Thoracic aorta (tissue), 2 donors: ENCODE data around the gene TLE7. TPM values are rescaled to one million over a fixed set of nuclear protein-coding genes. Genes with fewer than 3 reads are reported as not detected.

Experiments used
- ATAC-seq: fragments of 150-250 bp; one replicate; pipeline ENCODE4 v1.8.0; 2017; ENCODE audit warnings: low read depth; ENCODE audit not compliant: insufficient number of reproducible peaks, low FRiP score
- DNase-seq: peaks from one replicate; pipeline ENCODE4 v3.0.0-alpha.2; 2020; ENCODE audit warnings: low spot score
- H3K27ac ChIP-seq, 2 donors: fragments of 200-600 bp; sonication (generic); 1 replicate in 1 of 2; 2 replicates in 1 of 2; pipeline ENCODE4 v1.5.1; 2016; ENCODE audit warnings: mild to moderate bottlenecking in 2 of 2, moderate library complexity in 2 of 2
- H3K27me3 ChIP-seq: fragments of 200-600 bp; sonication (generic); replicated peaks from 2 replicates; pipeline ENCODE4 v1.6.0; 2016; ENCODE audit warnings: mild to moderate bottlenecking; ENCODE audit not compliant: insufficient read depth
- H3K36me3 ChIP-seq: fragments of 200-600 bp; sonication (generic); one replicate; pipeline ENCODE4 v1.5.1; 2016
- H3K4me1 ChIP-seq, 2 donors: fragments of 200-600 bp; sonication (generic); 1 replicate in 1 of 2; 2 replicates in 1 of 2; pipeline versions ENCODE4 v1.5.1 to v1.6.0; 2016; ENCODE audit warnings: low read depth in 2 of 2, mild to moderate bottlenecking in 1 of 2; ENCODE audit not compliant: control insufficient read depth in 1 of 2
- H3K4me3 ChIP-seq: fragments of 200-600 bp; sonication (generic); 2 replicates; pipeline ENCODE4 v1.5.1; 2016; ENCODE audit warnings: mild to moderate bottlenecking
- H3K9me3 ChIP-seq: fragments of 200-600 bp; sonication (generic); 2 replicates; pipeline ENCODE4 v1.5.1; 2016
- total RNA-seq, 2 donors: library from RNA; depleted of rRNA; stranded (reverse); fragments of >200 nt; gene quantifications; one replicate each; pipeline versions ENCODE4 v1.1.0 to v1.2.3, GENCODE V29; 2016
- TF ChIP-seq, protein P1 (sequence below): fragments of 200-600 bp; sonication (generic); IDR thresholded peaks from one replicate; pipeline ENCODE4 v1.5.1; 2019; ENCODE audit warnings: antibody characterized with exemption

The TLE7 gene
- total RNA-seq, 2 donors from 2014 or later: not detected

DNA sequence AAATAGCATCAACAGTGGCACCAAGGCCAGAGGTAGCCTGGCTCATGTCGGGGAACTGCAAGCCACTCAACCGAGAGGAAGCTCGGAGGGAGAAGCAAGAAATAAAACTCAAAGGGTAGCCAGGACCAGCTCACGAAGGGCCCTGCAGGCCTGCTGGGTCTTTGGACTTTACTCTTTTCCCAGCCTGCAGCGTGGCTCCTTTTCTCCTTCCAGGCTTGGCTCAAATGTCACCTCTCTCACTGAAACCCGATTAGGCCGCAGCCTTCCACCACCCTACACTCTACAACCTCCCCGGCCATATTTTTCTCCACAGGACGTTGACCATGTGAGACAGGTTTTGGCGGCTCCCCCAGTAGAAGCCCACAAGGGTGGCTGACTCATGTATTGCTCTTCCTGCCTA lies 45.3 kb downstream of the TLE7 start:
- TF ChIP-seq, protein P1, sequence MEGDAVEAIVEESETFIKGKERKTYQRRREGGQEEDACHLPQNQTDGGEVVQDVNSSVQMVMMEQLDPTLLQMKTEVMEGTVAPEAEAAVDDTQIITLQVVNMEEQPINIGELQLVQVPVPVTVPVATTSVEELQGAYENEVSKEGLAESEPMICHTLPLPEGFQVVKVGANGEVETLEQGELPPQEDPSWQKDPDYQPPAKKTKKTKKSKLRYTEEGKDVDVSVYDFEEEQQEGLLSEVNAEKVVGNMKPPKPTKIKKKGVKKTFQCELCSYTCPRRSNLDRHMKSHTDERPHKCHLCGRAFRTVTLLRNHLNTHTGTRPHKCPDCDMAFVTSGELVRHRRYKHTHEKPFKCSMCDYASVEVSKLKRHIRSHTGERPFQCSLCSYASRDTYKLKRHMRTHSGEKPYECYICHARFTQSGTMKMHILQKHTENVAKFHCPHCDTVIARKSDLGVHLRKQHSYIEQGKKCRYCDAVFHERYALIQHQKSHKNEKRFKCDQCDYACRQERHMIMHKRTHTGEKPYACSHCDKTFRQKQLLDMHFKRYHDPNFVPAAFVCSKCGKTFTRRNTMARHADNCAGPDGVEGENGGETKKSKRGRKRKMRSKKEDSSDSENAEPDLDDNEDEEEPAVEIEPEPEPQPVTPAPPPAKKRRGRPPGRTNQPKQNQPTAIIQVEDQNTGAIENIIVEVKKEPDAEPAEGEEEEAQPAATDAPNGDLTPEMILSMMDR: no peak

DNA sequence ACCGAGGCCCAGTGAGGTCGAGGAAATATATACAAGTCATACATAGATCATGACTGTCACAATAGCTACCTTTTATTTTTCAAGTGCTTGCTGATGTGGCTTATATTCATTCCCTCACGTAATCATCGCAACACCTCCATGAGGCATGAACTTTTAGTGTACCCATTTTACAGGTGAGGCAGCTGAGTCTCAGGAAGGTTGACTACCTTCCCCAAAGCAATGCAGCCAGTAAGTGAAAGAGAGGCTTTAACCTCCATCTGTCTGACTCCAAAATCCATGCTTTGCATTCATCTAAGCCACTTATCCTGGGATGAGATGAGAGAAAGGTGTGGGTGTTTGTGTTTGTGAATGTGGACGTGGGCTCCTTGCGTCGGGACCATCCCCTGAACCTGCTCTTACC lies 52.5 kb downstream of the TLE7 start:
- no peaks in the 10 kb centered on the region for H3K27me3 ChIP-seq
- ATAC-seq: no peak
- H3K27ac ChIP-seq: no peak overlapping the region
- DNase-seq: no peak
- H3K9me3 ChIP-seq: no peaks in the 10 kb centered on the region
- no peaks in the 10 kb centered on the region for H3K4me1 ChIP-seq
- H3K36me3 ChIP-seq: no peaks in the 10 kb centered on the region
- TF ChIP-seq, protein P1: no peak
- H3K4me3 ChIP-seq: no peak overlapping the region

More for the DNA sequence above, 45.3 kb downstream of the TLE7 start:
- no peak overlapping the region for H3K4me3 ChIP-seq
- H3K4me1 ChIP-seq: no peaks in the 10 kb centered on the region
- no peaks in the 10 kb centered on the region for H3K36me3 ChIP-seq
- DNase-seq: no peak
- ATAC-seq: no peak
- no peaks in the 10 kb centered on the region for H3K9me3 ChIP-seq
- H3K27ac ChIP-seq: no peak overlapping the region
- H3K27me3 ChIP-seq: no peaks in the 10 kb centered on the region

DNA sequence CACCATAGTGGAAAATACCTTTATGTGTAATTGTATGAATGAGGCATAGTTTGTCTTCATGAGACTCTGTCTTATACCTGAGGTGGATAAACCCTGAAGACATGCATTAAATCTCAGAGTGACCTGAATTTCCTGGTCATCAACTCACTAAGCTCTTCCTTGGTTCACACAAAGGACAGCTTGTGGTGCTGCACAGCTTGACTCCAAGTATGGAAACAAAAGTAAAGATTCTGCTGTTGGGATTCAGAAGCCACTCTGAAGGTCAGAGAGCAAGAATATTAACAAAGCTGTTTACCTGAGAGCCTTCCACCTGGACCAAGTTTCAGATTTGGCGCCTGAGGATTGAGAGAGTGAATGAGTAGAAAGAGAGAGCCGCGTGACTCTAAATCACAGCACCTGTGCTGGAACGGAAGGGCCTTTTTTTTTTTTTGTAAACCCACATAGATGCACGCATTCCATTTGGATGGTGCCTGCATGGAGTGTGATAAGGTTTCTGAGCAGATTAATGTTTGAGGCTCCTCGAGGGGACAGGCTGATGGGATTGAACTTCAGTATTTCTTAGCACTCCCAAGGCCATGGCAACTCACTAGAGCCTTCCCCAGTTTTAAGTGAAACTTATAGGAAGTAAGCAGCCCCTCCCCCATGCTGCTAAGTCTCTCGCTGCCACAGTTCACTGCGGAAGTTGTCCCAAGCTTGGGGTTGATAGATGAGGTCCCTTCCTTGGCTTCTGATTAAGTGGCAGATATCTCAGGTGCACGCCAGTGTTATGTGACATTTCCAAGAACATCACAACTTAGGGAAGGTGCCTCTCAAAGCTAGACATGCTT lies 54.6 kb downstream of the TLE7 start:
- Histone ChIP-seq H3K4me1 (no peaks in the 10 kb centered on the region), H3K27ac (no peak overlapping the region), H3K4me3 (no peak overlapping the region), H3K9me3 (no peaks in the 10 kb centered on the region), H3K27me3 (no peaks in the 10 kb centered on the region), H3K36me3 (no peaks in the 10 kb centered on the region)
- TF ChIP-seq, protein P1: no peak
- ATAC-seq (no peak), DNase-seq (no peak)

DNA sequence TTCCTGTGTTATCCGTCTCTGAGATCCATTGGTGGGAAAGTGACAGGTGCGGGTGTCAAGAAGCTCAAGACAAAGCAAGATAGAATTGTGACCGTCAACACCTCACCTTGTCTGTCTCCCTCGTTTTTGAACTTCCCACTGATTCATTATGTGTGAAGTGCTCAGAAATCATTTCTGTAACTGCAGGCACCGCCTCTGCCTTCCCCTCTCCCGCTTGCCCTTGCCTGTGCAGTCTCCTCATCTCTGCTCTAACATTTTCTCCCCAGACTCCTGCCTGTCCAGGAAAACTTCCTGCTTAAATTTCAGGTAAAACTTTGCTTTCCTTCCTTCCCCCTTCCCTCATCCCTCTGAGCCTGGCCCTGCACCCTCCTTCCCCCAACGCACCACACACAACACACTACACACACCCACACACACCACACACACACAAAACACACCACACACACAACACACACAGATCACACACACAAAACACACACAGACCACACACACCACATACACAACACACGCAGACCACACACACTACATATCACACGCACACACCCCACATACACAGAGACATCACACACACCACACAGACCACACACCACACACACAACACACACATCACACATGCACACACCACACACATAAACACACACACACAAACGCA lies 57.7 kb downstream of the TLE7 start:
- H3K4me1 ChIP-seq: no peaks in the 10 kb centered on the region
- DNase-seq: no peak
- no peaks in the 10 kb centered on the region for H3K36me3 ChIP-seq
- H3K9me3 ChIP-seq: no peaks in the 10 kb centered on the region
- no peak for ATAC-seq
- H3K27ac ChIP-seq: no peak overlapping the region
- TF ChIP-seq, protein P1: no peak
- H3K4me3 ChIP-seq: no peak overlapping the region
- H3K27me3 ChIP-seq: no peaks in the 10 kb centered on the region

DNA sequence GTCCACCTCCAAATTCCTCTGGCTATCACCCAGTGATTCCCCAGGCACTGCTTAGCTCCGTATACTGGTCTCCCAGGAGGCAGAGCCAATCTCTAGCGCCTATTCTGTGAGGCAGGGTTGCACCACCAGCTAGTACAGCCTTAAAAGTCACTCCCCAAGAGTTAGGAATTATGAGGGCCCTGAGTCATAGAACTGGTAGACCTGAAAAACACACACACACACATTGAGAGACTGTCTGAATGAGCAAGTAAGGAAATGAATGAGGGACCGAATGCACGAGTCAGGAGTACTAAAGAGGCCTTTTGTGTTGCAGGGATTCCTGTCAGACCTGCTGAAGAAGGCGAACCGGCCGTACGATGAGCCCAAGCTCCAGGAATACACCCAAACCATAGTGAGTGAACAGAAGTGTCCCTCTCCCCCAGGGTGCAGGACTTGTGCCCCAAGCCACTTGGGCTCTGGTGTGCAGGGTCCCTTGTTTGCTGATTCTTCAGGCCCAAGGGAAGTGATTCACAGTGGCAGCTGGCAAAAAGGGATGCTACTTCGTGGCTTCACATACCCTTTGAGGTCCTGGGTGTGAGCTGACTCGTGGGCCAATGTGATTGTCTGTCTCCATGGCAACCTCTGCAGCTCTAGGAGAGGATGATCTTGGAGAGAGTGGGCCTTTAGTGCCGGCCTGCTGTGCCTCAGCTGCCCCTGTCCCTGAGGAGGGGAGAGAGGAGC lies 58.6 kb downstream of the TLE7 start:
- no peaks in the 10 kb centered on the region for H3K36me3 ChIP-seq
- no peak overlapping the region for H3K27ac ChIP-seq
- H3K4me1 ChIP-seq: no peaks in the 10 kb centered on the region
- DNase-seq (no peak), ATAC-seq (no peak)
- TF ChIP-seq, protein P1: no peak
- H3K27me3 ChIP-seq: no peaks in the 10 kb centered on the region
- no peaks in the 10 kb centered on the region for H3K9me3 ChIP-seq
- H3K4me3 ChIP-seq: no peak overlapping the region
